ENCODE measurements around the gene GATC. TPM values are rescaled to one million over a fixed set of nuclear protein-coding genes. Genes with fewer than 3 reads are reported as not detected.
"Not testable (repeated sequence)": the region's sequence is repeated elsewhere in the genome, so short reads cannot be mapped to it uniquely, and the experiment has no call there.

Gene GATC
- total and polyA plus RNA-seq, 2 experiments from 2014 or later = 12.7 to 19.3 TPM

GRCh38 chr12:120437735-120438494 lies 8.3 kb upstream of the GATC start, which contains the start of gene COX6A1:
Gene COX6A1 (plus strand): TSS chr12:120438113. CDS start chr12:120438127, 14 bp downstream.
- Histone ChIP-seq H3K27me3 (no peaks in the 10 kb centered on the region), H3K36me3 (peaks cover 19% of the 10 kb centered on the region), H3K9me3 (ENCODE audit: low read depth) (no peaks in the 10 kb centered on the region), H3K4me1 (ENCODE audit: low read depth) (peaks cover 6% of the 10 kb centered on the region), H3K27ac (peak within 1 kb of the TSS; percentile 75), H3K4me3 (peak within 1 kb of the TSS; percentile 74)
- no peak for TF ChIP-seq CTCF (IDR thresholded peaks at IDR 0.05; ENCODE audit: low read depth, low read length)
- peak; percentile 98 to 99 for DNase-seq (ENCODE audit: low read depth in 1 of 2, low spot score in 1 of 2)

- Histone ChIP-seq H3K9me3 (ENCODE audit: low read depth) (no peaks in the 10 kb centered on the region), H3K27ac (peak overlapping the region; percentile 75), H3K27me3 (no peaks in the 10 kb centered on the region), H3K36me3 (peaks cover 26% of the 10 kb centered on the region), H3K4me3 (peak overlapping the region; percentile 74), H3K4me1 (ENCODE audit: low read depth) (peaks cover 6% of the 10 kb centered on the region)
- no peak for DNase-seq (ENCODE audit: low read depth in 1 of 2, low spot score in 1 of 2)
- no peak for TF ChIP-seq CTCF (IDR thresholded peaks at IDR 0.05; ENCODE audit: low read depth, low read length)
Measured at GRCh38 chr12:120438495-120439198, 7.6 kb upstream of the GATC start.

GRCh38 chr12:120439646-120440247 lies 6.5 kb upstream of the GATC start:
- peak; percentile 46 for TF ChIP-seq CTCF (IDR thresholded peaks at IDR 0.05; ENCODE audit: low read depth, low read length)

GRCh38 chr12:120444676-120445075 lies 1.6 kb upstream of the GATC start:
- H3K4me3 ChIP-seq = no peak overlapping the region
- H3K27ac ChIP-seq = peak overlapping the region; percentile 36
- peaks cover 36% of the 10 kb centered on the region for H3K36me3 ChIP-seq
- no peak for TF ChIP-seq CTCF (IDR thresholded peaks at IDR 0.05; ENCODE audit: low read depth, low read length)
- DNase-seq (ENCODE audit: low read depth in 1 of 2, low spot score in 1 of 2) = no peak
- no peaks in the 10 kb centered on the region for H3K27me3 ChIP-seq
- peaks cover 15% of the 10 kb centered on the region for H3K4me1 ChIP-seq (ENCODE audit: low read depth)
- no peaks in the 10 kb centered on the region for H3K9me3 ChIP-seq (ENCODE audit: low read depth)

More at GRCh38 chr12:120439646-120440247, 6.5 kb upstream of the GATC start:
- H3K27me3 ChIP-seq = no peaks in the 10 kb centered on the region
- H3K9me3 ChIP-seq (ENCODE audit: low read depth) = no peaks in the 10 kb centered on the region
- H3K27ac ChIP-seq = no peak overlapping the region
- H3K36me3 ChIP-seq = peaks cover 28% of the 10 kb centered on the region
- no peak overlapping the region for H3K4me3 ChIP-seq
- peak; percentile 62 to 75 for DNase-seq (ENCODE audit: low read depth in 1 of 2, low spot score in 1 of 2)
- peaks cover 6% of the 10 kb centered on the region for H3K4me1 ChIP-seq (ENCODE audit: low read depth)

GRCh38 chr12:120446844-120447178 lies 567 bp downstream of the GATC start:
- not testable (repeated sequence) for H3K9me3 ChIP-seq (ENCODE audit: low read depth); DNase-seq (ENCODE audit: low read depth in 1 of 2, low spot score in 1 of 2); H3K27me3 ChIP-seq
- peaks cover 24% of the 10 kb centered on the region for H3K36me3 ChIP-seq
- H3K4me1 ChIP-seq (ENCODE audit: low read depth) = peaks cover 15% of the 10 kb centered on the region
- H3K4me3 ChIP-seq = peak overlapping the region; percentile 95
- peak overlapping the region; percentile 95 for H3K27ac ChIP-seq
